GM12801 (cell line): Measurements from ENCODE around the gene PCED1B.

Experiments used
- CTCF ChIP-seq: IDR thresholded peaks from one replicate; pipeline ENCODE4 v1.5.1; 2011; ENCODE audit warnings: control low read depth; ENCODE audit not compliant: insufficient read length; ENCODE audit errors: extremely low read depth

Gene PCED1B

GRCh38 chr12:47222520-47223030 lies 143.2 kb downstream of the PCED1B start:
- no peak for TF ChIP-seq CTCF

GRCh38 chr12:47223031-47223847 lies 143.8 kb downstream of the PCED1B start:
- no peak for TF ChIP-seq CTCF

GRCh38 chr12:47223848-47224213 lies 144.4 kb downstream of the PCED1B start:
- TF ChIP-seq CTCF, result no peak

GRCh38 chr12:47224563-47225133 lies 145.2 kb downstream of the PCED1B start:
- no peak for TF ChIP-seq CTCF

GRCh38 chr12:47225356-47225755 lies 145.9 kb downstream of the PCED1B start:
- no peak for TF ChIP-seq CTCF

GRCh38 chr12:47226199-47226598 lies 146.8 kb downstream of the PCED1B start:
- no peak for TF ChIP-seq CTCF

GRCh38 chr12:47228802-47229201 lies 149.4 kb downstream of the PCED1B start:
- TF ChIP-seq CTCF, result no peak
